Measurements from ENCODE around the gene TCF7L2.
A peak's percentile ranks its signal among the peaks of the same experiment; 100 is the strongest.

The TCF7L2 gene

GRCh38 chr10:113149626-113150025 lies 199.6 kb downstream of the TCF7L2 start:
- Histone ChIP-seq H3K4me3 (no peak overlapping the region), H3K27ac (no peak overlapping the region)
- DNase-seq (ENCODE audit: low spot score), result no peak
- TF ChIP-seq CTCF (IDR thresholded peaks at IDR 0.05), result no peak

- TF ChIP-seq CTCF (IDR thresholded peaks at IDR 0.05), result no peak
- H3K27ac ChIP-seq, result no peak overlapping the region
- no peak overlapping the region for H3K4me3 ChIP-seq
- DNase-seq (ENCODE audit: low spot score), result no peak
These were observed 201.2 kb downstream of the TCF7L2 start for GRCh38 chr10:113151190-113151666.

- Histone ChIP-seq H3K4me3 (no peak overlapping the region), H3K27ac (peak overlapping the region in 1 of 2 donors; percentile 40)
- no peak for TF ChIP-seq CTCF (IDR thresholded peaks at IDR 0.05)
- DNase-seq (ENCODE audit: low spot score), result no peak
These were observed 203.6 kb downstream of the TCF7L2 start for GRCh38 chr10:113153493-113154102.

- no peak for TF ChIP-seq CTCF (IDR thresholded peaks at IDR 0.05)
- Histone ChIP-seq H3K4me3 (no peak overlapping the region), H3K27ac (peak overlapping the region in 1 of 2 donors; percentile 49)
- DNase-seq (ENCODE audit: low spot score), result no peak
These were observed 207.4 kb downstream of the TCF7L2 start for GRCh38 chr10:113157441-113157840.

- peak overlapping the region in 1 of 2 donors; percentile 49 for H3K27ac ChIP-seq
- no peak overlapping the region for H3K4me3 ChIP-seq
- no peak for TF ChIP-seq CTCF (IDR thresholded peaks at IDR 0.05)
- no peak for DNase-seq (ENCODE audit: low spot score)
These were observed 208.1 kb downstream of the TCF7L2 start for GRCh38 chr10:113158183-113158582.

- H3K4me3 ChIP-seq, result no peak overlapping the region
- H3K27ac ChIP-seq, result peak overlapping the region in 1 of 2 donors; percentile 25
- TF ChIP-seq CTCF (IDR thresholded peaks at IDR 0.05), result no peak
- DNase-seq (ENCODE audit: low spot score), result no peak
These were observed 209.5 kb downstream of the TCF7L2 start for GRCh38 chr10:113159563-113159962.

GRCh38 chr10:113160641-113161040 lies 210.6 kb downstream of the TCF7L2 start:
- no peak overlapping the region for H3K27ac ChIP-seq
- H3K4me3 ChIP-seq, result no peak overlapping the region
- DNase-seq (ENCODE audit: low spot score), result no peak
- no peak for TF ChIP-seq CTCF (IDR thresholded peaks at IDR 0.05)
